GM21737 (cell line): Measurements from ENCODE around the gene AURKAIP1.
"Not testable (repeated sequence)": the region's sequence is repeated elsewhere in the genome, so short reads cannot be mapped to it uniquely, and the experiment has no call there.

Experiments
- ATAC-seq: cut with Tn5 transposase; IDR thresholded peaks from one replicate; pipeline ENCODE4 v1.9.1; 2021; ENCODE audit warnings: mild to moderate bottlenecking, moderate library complexity; ENCODE audit not compliant: unreplicated experiment

The AURKAIP1 gene

DNA sequence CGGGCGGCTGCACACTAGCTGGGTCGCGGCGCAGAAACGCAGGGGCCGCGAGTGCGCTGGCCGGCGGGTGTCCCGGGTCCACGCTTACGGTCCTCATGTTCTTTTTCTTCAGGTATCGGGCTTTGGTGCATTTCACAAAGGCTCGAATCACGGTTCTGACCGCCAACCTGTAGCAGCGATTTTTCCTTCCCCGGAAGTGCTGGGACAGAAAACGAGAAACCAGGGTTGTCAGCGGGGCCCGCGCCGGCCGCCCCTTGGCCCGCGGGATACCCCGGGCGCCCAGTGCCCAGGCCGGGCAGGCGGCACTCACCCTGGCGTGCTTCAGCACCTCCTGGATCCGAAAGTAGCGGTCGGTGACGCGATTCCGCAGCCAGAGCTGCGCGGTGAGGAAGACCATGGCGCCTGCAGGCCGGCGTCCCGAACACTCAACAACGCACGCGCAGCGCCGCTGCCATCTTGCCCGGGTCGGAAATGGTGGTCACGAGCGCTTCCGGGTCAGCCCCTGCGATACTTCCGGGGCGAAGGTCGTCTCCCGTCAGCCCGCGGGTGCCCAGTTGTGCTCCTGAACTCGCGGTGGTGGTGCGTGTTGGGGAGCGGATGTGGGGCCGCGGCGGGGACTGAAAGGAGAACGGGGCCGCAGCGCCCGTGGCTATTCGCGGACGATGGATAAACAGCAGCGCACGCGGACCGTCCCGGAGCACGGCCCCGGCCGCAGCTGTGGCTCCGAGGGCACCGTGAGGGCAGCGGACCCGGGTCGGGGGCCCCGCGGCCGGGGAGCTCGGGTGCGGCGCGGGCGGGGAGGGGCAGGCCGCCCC lies 32.0 kb upstream of the AURKAIP1 start, which contains the start of gene MRPL20:
MRPL20 (minus strand) TSS at position 473 of the 815 bp plus-strand sequence; CDS start at position 397, 76 bp downstream.
- ATAC-seq = peak; percentile 77

DNA sequence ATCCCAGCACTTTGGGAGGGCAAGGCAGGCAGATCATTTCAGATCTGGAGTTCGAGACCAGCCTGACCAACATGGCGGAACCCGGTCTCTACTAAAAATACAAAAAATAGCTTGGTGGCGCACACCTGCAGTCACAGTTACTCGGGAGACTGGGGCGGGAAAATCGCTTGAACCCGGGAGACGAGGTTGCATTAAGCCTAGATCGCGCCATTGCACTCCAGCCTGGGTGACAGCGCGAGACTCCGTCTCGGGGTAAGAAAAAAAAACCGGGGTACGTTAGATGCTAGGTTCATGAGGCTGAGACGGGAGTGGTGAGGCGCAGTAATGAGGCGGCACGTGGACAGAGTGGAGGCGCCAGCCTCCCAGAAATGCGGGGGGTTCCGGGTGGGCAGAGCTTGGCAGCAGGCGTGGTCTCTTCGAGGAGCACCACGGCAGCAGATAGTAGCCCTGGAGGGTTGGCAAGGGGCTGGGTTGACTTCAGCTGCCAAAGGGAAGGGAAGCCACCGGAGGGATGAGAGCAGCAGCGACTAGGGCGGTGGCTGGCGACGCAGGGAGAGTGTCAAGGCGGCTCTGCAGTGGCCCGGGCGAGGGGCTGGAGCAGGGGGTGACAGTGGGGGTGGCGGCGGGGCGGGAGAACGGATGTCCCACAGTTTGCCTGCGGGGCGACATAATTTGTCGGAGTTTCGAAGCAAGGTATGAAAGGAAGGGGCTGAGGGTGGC lies 31.3 kb upstream of the AURKAIP1 start:
- ATAC-seq = no peak

DNA sequence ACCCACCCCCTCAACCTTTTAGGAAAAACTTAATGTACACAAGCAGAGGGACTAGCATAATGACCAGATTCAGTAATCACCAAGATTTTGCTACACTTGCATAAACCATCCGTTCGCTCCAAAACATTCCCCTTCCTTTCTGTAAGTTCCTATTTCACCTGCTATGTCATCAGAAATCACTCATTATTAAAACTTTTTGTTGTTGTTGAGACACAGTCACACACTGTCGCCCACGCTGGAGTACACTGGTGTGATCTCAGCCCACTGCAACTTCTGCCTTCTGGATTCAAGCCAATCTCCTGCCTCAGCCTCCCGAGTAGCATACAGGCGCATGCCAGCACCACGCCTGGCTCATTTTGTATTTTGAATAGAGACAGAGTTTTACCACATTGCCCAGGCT lies 28.6 kb upstream of the AURKAIP1 start:
- ATAC-seq = no peak

DNA sequence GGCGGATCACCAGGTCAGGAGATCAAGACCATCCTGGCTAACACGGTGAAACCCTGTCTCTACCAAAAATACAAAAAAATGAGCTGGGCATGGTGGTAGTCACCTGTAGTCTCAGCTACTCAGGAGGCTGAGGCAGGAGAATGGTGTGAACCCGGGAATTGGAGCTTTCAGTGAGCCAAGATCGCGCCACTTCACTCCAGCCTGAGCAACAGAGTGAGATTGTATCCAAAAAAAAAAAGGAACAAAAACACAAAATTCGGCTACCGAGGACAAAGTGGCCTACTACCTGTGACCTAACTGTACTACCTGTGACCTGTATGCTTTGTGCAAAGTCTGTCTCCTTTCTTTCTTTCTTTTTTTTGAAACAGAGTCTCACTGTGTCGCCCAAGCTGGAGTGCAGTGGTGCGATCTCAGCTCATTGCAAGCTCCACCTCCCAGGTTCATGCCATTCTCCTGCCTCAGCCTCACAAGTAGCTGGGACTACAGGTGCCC lies 27.9 kb upstream of the AURKAIP1 start:
- not testable (repeated sequence) for ATAC-seq

DNA sequence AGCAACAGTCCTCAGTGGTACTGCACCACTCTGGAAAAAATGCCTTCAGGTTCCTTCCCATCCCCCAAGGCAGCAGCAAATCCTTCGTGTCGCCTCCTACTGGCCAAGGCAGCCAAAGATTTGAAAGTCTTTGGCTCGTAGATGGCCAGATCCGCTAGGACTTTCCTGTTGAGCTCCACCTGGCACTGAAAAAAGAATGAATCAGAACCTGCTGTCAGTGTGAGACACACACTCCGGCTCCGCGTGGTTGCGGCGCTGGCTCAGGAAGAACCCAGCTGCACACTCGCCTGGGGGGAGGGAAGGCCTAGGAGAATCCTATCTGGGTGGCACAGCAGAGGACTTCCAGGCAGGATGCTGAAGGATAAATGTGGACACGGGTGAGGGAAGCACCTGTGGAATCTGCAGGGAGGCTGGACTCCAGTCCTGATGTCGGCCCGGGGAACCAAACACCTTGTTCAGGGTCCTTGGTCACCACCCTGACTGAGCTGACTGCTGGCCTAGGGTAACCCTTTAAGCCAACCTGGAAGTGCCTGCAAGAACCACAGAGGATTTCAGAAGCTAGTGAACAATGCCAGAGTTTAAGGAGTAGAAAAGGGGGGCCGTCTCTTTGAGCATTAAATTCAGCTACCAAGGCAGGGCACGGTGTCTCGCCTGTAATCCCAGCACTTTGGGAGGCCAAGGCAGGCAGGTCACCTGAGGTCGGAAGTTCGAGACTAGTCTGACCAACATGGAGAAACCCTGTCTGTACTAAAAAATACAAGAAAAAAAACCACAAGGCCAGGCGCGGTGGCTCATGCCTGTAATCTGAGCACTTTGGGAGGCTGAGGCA lies 27.3 kb upstream of the AURKAIP1 start:
- no peak for ATAC-seq

DNA sequence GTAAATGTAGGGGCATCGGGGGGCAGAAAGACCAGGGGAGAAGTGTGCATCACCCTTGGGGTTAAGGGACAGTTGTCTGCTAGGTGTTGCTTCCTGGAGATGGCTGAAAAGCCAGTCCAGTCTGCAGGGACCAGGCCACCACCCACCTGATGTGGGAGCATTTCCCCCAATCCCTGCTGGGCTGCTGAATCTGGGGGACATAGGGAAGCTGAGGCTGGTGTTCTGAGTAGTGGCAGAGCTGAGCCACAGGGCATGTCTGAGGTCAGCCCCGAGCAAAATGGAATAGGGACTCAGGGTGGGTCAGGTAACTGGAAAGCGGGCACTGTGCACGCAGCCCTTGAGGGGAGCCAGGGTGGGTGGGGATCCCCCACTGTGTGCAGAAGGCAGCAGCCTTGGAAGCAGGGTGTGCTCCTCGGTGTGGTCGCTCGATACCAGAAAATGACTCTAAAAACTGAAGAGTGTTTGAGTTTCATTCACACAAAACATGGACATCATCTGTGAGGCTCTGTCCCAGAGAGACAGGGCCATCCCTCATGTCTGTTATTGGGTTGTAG lies 26.5 kb upstream of the AURKAIP1 start:
- no peak for ATAC-seq

DNA sequence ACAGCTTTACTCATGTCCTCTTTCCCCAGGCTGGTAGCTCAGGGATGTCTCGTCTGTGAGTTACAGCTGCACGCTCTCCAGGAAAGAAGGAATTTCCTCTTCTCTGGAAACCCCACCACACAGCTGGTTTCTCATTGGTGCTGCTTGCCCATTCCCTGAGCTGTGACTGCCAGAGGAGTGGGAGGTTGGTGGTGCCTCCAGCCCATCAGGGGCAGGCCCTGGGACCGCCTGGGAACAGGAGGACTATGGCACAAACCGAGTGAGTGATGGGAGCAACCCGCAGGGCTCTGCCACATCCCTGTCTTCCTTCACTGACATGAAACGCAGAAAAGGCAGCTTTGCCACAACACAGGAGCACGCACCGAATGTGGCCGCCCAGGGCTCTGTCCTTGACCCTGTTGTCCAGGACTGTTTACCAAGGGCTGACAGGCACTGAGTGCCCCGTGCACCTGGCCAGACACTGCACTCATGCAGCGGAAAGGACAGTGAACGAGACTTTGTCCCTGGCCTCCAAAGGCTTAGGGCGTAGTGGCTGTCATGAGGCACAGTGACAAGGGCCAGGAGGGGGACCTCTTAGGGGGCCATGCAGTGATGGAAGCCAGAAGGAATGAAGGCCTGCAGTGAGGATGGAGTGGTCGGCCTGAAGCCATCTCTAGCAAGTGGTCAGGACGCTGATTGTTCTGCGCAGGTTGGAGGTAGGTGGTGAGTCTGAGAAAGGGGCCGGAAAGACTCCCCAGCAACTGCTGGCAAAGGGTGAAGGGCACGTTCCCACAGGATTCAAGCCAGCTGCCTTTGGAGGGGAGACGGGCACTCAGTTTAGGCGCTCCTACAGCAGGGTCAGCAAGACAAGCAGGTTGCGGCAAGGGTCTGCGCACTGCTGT lies 25.8 kb upstream of the AURKAIP1 start:
- no peak for ATAC-seq

DNA sequence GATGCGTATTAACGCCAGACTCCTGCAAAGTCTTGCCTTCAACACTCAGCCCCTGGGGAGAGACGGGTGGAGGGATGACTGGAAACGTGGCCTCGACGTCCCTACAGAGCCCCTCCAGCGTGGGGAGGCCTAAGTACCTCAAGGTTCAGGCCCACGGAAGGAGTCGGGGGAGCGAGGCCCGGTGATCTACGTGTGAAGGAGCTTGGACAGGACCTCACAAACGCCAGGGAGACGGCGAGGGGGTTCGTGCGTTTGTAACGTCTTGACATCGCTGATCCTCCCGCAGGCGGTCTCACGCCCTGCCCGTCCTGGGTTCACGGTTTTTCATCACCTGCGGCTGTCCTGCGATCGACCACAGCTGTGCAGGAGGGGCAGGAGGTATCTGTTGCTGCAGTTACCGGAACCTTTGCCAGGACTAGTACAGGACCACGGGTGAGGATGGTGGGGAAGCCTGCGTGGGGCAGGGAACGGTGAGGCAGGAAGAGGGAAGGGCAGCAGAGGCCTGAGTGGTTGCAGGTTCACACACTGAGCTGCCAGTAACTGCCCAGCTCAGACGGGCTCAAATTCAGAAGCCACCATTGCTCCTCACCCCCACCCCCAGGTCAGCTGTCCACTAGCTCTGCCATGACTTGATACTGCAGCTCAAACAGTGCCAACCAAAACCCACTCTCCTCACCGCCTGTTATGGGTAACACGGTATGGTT lies 25.0 kb upstream of the AURKAIP1 start:
- ATAC-seq = no peak

DNA sequence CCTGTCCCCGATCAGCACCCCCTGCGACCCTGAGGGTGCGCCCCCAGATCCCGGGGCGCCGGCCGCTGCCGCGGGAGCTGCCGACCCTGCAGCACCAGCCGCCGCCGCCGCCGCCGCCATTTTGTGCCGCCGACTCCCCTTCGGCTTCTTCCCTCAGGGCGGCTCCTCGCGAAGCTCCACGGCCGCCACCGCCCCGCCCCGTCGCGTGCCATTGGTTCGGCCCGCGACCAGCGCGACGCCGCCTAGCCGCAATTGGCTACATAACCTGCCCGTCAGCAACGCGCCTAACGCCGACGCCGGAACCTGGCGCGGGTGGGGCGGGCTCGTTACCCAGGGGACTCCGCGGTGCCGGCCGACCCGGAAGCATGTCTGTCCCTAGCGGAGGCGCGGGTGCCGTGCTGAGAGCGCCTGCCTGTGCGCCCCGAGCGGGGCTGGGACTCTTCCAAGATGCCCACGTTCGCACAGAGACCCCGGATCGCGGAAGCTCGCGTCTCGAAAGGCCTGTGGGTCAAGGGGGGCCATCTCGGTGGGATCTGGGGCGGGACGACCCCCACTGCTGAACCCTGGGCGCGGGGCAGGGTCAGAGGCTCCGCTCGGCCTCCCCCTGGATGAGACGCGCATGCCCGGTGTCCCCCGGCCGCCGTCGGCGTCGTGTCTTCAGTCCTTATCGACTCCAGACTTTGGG lies 24.3 kb upstream of the AURKAIP1 start, which contains the start of gene CCNL2:
CCNL2 (minus strand) TSS at position 149 of the 685 bp plus-strand sequence; CDS start at position 120, 29 bp downstream.
- peak; percentile 95 for ATAC-seq

DNA sequence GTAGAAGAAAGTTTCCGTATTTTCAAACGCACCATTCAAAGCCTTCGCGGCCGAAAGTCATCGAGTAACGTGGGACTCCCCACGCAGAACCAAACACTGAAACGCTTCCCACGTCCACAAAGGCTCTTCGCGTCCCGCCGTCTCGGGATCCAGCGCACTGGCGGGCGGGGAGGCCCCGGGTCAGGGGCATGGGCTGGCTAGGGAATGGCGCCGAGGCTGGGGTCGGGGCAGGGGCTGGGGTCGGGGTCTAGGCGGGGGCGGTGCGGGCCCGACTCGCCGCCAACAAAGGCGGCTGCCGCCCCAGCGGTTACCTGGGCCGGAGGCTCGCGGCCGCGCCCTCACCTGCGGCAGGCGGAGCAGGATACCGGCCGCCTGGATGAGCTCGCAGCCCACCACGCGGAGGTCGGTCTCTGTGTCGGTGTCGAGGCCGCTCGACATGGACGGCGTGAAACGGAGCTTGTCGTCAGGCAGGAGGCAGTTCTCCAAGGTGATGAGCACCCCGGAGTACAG lies 23.7 kb upstream of the AURKAIP1 start:
- ATAC-seq = peak; percentile 16

DNA sequence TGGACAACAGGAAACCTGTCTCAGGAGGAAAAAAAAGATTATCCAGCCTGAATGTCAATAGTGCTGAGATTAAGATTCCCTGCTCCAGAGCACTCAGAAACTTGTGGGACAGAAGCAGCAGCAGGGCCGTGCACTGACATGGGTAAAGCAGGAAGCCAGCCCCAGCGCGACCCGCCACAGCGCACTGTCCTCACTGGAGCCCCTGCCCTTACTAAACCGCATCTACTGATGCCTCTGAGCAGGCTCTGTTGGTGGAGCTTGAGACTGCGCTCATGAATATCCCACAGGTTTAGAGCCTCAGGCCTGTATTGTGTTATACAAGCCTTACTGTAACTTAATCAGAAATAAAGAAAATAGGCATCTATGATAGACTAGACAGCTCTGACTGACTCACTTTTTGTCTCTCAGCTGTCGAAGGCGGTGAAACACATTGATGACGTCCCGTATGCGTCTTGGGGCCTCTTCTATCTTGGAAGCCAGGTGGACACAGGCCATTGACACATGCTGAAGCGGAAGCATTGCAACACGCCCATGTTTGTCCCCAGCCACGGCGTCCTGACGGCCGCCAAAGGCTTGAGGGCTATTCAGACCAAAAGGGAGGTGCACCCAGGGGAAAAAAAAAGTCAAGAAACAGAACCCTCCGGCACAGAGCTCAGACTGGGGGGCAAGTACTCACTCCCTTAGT lies 23.0 kb upstream of the AURKAIP1 start:
- no peak for ATAC-seq

DNA sequence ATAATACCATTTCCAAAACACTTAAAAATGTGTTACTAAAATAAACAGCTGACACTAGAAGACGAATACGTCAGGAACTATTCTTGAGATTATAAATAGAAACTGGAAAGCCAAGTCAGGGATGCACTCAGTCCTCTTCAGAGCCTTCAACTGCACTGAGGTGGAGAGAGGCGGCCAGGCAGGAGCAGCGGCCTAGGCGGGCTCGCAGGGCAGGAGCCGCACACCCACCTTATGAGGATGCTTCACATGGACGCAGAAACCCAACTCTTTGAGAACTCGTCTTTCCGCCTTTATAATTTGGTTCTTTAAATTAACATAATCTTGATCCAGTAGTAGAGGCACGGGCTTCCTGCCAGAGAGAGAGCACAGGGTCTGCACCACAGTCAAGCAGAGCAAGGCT lies 20.2 kb upstream of the AURKAIP1 start:
- no peak for ATAC-seq

DNA sequence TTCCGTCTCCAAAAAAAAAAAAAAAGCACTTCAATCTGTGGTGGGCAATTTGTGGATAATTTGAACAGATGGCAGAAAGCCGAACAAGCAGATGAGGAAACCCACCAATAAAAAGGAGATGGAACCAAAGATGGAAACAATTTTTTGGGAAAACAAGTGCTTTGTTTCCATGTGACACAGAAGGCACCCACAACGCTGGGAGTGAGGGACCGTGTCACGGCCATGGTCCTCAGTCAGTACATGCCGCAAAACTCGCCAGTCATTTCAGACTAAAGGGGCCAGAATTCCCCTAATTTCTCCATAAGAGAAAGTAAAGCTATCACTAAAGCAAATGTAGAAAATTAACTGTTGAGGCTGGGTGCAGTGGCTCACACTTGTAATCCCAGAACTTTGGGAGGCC lies 19.1 kb upstream of the AURKAIP1 start:
- no peak for ATAC-seq

DNA sequence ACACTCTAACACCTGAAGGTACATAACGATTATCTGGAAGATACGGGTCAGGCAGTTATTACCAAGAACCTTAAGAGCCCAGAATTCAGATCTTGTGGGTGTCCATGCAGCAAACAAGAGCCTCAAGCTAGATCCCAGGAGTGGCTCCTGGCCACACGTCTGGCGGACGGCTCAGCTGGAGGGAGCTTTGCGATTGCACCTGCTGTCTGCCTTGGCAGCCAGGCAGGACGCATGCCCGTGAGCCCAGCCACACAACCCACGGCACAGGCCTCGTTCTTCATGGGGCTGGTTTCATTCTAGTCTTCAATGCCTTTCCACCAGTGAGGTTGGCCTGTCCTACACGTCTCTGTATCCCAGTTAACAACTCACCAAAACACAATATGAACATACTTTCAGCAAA lies 18.4 kb upstream of the AURKAIP1 start:
- no peak for ATAC-seq

DNA sequence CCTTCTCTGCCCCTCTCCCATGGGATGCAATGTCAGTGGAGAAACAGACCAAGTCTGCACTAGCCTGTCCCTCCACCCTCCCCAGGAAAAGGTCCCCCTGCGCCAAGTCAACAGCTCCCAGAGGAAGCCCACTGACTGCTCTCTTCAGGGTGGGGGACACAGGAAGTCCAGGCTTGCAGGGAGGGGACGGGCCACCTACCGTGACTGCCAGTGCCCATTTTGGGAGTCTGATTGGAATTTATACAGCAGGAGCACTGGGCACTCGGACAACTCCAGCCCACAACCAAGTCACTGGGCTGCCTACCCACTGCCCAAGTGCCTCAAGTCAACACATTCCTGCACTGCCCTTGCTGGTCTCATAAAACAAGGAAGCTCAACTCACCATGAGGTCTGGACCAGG lies 18.0 kb upstream of the AURKAIP1 start:
- ATAC-seq = no peak

DNA sequence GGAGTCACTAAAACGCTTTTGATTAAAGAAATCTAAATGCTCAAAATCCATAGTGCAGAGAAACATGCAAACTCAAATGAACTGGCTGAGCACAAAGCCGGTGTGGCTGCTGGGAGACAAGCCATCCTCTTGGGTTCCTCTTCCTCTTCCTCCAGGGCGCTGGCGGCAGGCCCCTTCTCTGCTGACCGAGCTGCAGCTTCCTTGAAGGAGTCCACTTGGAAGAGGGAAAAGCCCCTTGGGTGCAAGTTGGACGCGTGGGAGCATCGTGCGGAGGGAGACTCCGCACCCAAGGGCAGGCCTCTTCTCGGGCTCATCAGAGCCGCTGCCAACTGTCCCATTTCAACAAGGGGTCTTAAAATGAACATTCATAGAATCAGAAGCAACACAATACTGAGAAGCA lies 16.2 kb upstream of the AURKAIP1 start:
- ATAC-seq = no peak

DNA sequence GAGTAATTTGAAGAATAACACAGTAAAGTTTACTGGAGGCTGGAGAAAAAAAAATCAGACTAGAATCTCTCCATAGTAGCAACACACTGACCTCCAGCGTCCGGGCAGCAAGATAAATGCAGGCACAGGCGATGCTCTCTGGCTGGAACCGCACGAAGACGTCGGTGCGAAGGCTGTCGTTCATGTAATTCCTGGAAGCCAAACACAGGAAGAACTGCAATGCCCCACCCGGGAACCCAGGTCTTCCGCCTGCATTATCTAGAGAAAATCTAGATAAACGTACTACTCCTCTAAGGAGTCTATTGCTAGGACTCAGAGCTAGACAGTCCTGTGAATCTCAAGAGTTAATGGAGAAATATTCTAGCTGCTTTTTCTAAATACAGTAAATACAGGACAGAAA lies 15.7 kb upstream of the AURKAIP1 start:
- ATAC-seq = no peak

DNA sequence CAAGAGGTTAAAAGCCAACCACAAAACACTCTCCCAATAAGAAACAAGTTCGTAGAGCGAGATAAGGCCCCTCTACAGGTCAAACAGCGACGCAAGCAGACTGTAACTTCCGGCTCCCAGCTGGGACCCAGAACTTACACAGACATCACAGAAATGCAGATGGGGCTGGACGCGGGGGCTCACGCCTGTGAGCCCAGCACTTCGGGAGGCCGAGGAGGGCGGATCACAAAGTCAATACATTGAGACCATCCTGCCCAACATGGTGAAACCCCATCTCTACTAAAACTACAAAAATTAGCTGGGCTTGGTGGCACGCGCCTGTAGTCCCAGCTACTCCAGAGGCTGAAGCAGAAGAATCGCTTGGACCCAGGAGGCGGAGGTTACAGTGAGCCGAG lies 13.1 kb upstream of the AURKAIP1 start:
- no peak for ATAC-seq
